ENCODE data around the gene POLH.

DNA sequence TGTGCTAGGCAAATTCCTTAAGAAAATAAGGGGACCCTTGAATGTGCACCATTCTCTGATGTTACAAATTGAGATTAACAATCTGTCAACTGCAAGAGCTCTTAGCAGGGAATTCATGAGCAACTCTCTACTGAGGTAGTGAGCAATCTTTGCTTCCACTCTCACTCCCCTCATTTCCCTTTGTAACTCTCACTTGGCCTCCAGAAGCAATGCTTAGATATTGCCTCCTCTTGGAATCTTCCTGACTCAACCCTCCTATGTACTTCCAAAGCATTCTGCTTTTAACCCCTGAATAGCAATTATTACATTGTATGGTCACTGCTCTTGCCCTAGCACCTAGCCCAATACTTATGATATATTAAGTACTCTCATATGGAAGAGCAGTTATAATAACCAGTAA is 16.7 kb upstream of the POLH start:
- TF ChIP-seq REST (IDR thresholded peaks at IDR 0.05; ENCODE audit: insufficient read depth in 1 of 2, low read depth in 2 of 2, low read length in 2 of 2) (no peak), POLR2AphosphoS5 (IDR thresholded peaks at IDR 0.05; ENCODE audit: low read depth, low read length) (no peak), TAF1 (IDR thresholded peaks at IDR 0.05; ENCODE audit: borderline replicate concordance, insufficient read depth, low read length) (no peak)

Data from PFSK-1 (cell line).